Natural killer cell (primary cell): ENCODE results near the gene BCL6. TPM values are rescaled to one million over a fixed set of nuclear protein-coding genes. Genes with fewer than 3 reads are reported as not detected.

ENCODE experiments used
- ATAC-seq, 3 donors: fragments of 150-1000 bp in 2 of 3; fragments of 200-7000 bp in 1 of 3; cut with Tn5 transposase; 1 replicate in 1 of 3; 2 replicates in 2 of 3; pipeline ENCODE4 v1.10.0; 2021; ENCODE audit warnings: mild to moderate bottlenecking in 2 of 3, moderate library complexity in 2 of 3
- DNase-seq, 2 donors: peaks; one replicate each; pipeline versions ENCODE4 v3.0.0 to v3.0.0-alpha.2; 2013 to 2021; ENCODE audit warnings: mixed read lengths in 1 of 2
- H3K27ac ChIP-seq: one replicate; pipeline ENCODE4 v1.5.1; 2013; ENCODE audit warnings: mild to moderate bottlenecking, low read length
- H3K27me3 ChIP-seq: one replicate; pipeline ENCODE4 v1.6.1; 2013; ENCODE audit warnings: low read length; ENCODE audit not compliant: control insufficient read depth, insufficient read depth
- H3K36me3 ChIP-seq: one replicate; pipeline ENCODE4 v1.6.1; 2013; ENCODE audit warnings: low read length; ENCODE audit not compliant: control insufficient read depth, insufficient read depth
- H3K4me1 ChIP-seq: one replicate; pipeline ENCODE4 v1.6.1; 2013; ENCODE audit warnings: low read length; ENCODE audit not compliant: control insufficient read depth, insufficient read depth
- H3K4me3 ChIP-seq: one replicate; pipeline ENCODE4 v1.5.1; 2013; ENCODE audit warnings: low read length
- H3K9me3 ChIP-seq: one replicate; pipeline ENCODE4 v1.6.1; 2013; ENCODE audit warnings: low read length; ENCODE audit not compliant: control insufficient read depth, insufficient read depth
- H3K27ac Mint-ChIP-seq, 2 donors: one replicate each; pipeline ENCODE4 v1.8.0; 2022; ENCODE audit warnings: mild to moderate bottlenecking in 2 of 2, mixed read lengths in 2 of 2, moderate library complexity in 1 of 2
- H3K27me3 Mint-ChIP-seq, 2 donors: one replicate each; pipeline ENCODE4 v1.8.0; 2022; ENCODE audit warnings: low read depth in 2 of 2, mixed read lengths in 2 of 2
- H3K36me3 Mint-ChIP-seq: one replicate; pipeline ENCODE4 v1.8.0; 2022; ENCODE audit warnings: mixed read lengths
- H3K4me1 Mint-ChIP-seq, 2 donors: one replicate each; pipeline ENCODE4 v1.8.0; 2022; ENCODE audit warnings: mixed read lengths in 2 of 2
- H3K4me3 Mint-ChIP-seq: one replicate; pipeline ENCODE4 v1.8.0; 2022; ENCODE audit warnings: mild to moderate bottlenecking, moderate library complexity, mixed read lengths
- H3K9me3 Mint-ChIP-seq, 2 donors: one replicate each; pipeline ENCODE4 v1.8.0; 2022; ENCODE audit warnings: mixed read lengths in 2 of 2
- CTCF ChIP-seq: fragments of 200-600 bp; IDR thresholded peaks from one replicate; pipeline ENCODE4 v1.8.0; 2022; ENCODE audit warnings: antibody characterized with exemption
- WGBS: methylation state at CpG from one replicate; pipeline ENCODE4 v1.1.7; 2013; ENCODE audit warnings: missing lambda C conversion rate; ENCODE audit not compliant: insufficient coverage; 5-methylcytosine and 5-hydroxymethylcytosine counted together
- intact Hi-C: fragments of 100-400 bp; cut with micrococcal nuclease; formaldehyde crosslinking; loops from one replicate; pipeline ENCODE4 v1.14.2; 2022
- total RNA-seq, 4 donors: library from RNA; stranded (reverse); fragments of 120-200 nt in 1 of 4; gene quantifications; one replicate each; pipeline versions ENCODE4 v1.2.3 to v1.2.4, GENCODE V29; 2013 to 2022

The BCL6 gene
- total RNA-seq, 3 donors from 2014 or later (not counting 1 experiment from before 2014, with no cell fraction given), result 41.0 to 59.0 (median 45.2) TPM

- H3K36me3 Mint-ChIP-seq, result no peaks in the 10 kb centered on the region
- H3K27ac ChIP-seq, result no peak overlapping the region
- peaks cover 37% of the 10 kb centered on the region for H3K4me1 ChIP-seq
- peaks cover 33 to 36% of the 10 kb centered on the region in 2 donors for H3K4me1 Mint-ChIP-seq
- no peak for DNase-seq
- peaks cover 18% of the 10 kb centered on the region for H3K36me3 ChIP-seq
- peak overlapping the region; percentile 99 for H3K4me3 Mint-ChIP-seq
- H3K4me3 ChIP-seq, result no peak overlapping the region
- intact Hi-C loops, result no loop called here
- H3K9me3 ChIP-seq, result no peaks in the 10 kb centered on the region
- no peaks in the 10 kb centered on the region for H3K27me3 Mint-ChIP-seq
- H3K27me3 ChIP-seq, result no peaks in the 10 kb centered on the region
- no peak for TF ChIP-seq CTCF
- H3K9me3 Mint-ChIP-seq, result no peaks in the 10 kb centered on the region
- peak overlapping the region in 1 of 2 donors; percentile 100 for H3K27ac Mint-ChIP-seq
- WGBS, result 96% methylated on average over 2 of the region's 3 CpGs
- no peak for ATAC-seq
These were observed 9.4 kb downstream of the BCL6 start for GRCh38 chr3:187735837-187736236.

- H3K4me3 Mint-ChIP-seq, result peak overlapping the region; percentile 72
- TF ChIP-seq CTCF, result no peak
- 90% methylated on average over 3 of the region's 3 CpGs for WGBS
- H3K4me1 Mint-ChIP-seq, result peaks cover 28 to 31% of the 10 kb centered on the region in 2 donors
- Histone ChIP-seq H3K36me3 (peaks cover 22% of the 10 kb centered on the region), H3K9me3 (no peaks in the 10 kb centered on the region), H3K4me3 (no peak overlapping the region), H3K4me1 (peaks cover 33% of the 10 kb centered on the region), H3K27ac (no peak overlapping the region), H3K27me3 (no peaks in the 10 kb centered on the region)
- H3K27ac Mint-ChIP-seq, result peak overlapping the region in 1 of 2 donors; percentile 100
- intact Hi-C loops, result no loop called here
- no peaks in the 10 kb centered on the region for H3K27me3 Mint-ChIP-seq
- ATAC-seq (no peak), DNase-seq (no peak)
- H3K9me3 Mint-ChIP-seq, result no peaks in the 10 kb centered on the region
- H3K36me3 Mint-ChIP-seq, result no peaks in the 10 kb centered on the region
These were observed 9.9 kb downstream of the BCL6 start for GRCh38 chr3:187735383-187735782.

GRCh38 chr3:187734841-187735240 is 10.4 kb downstream of the BCL6 start:
- Mint-ChIP-seq H3K27ac (no peak overlapping the region), H3K36me3 (no peaks in the 10 kb centered on the region), H3K4me1 (peaks cover 26% of the 10 kb centered on the region in 2 donors), H3K4me3 (no peak overlapping the region), H3K9me3 (no peaks in the 10 kb centered on the region), H3K27me3 (no peaks in the 10 kb centered on the region)
- Histone ChIP-seq H3K4me3 (no peak overlapping the region), H3K27ac (no peak overlapping the region), H3K36me3 (peaks cover 27% of the 10 kb centered on the region), H3K27me3 (no peaks in the 10 kb centered on the region), H3K4me1 (peaks cover 28% of the 10 kb centered on the region), H3K9me3 (no peaks in the 10 kb centered on the region)
- no peak for TF ChIP-seq CTCF
- intact Hi-C loops, result no loop called here
- ATAC-seq, result no peak
- no peak for DNase-seq
- WGBS, result no CpG with 5 or more reads among the region's 3 CpGs

- H3K36me3 Mint-ChIP-seq, result no peaks in the 10 kb centered on the region
These were observed 11.9 kb downstream of the BCL6 start for GRCh38 chr3:187733371-187733770.

More at GRCh38 chr3:187733371-187733770, 11.9 kb downstream of the BCL6 start:
- intact Hi-C loops, result no loop called here
- Histone ChIP-seq H3K4me3 (no peak overlapping the region), H3K4me1 (peaks cover 15% of the 10 kb centered on the region), H3K27ac (no peak overlapping the region), H3K9me3 (no peaks in the 10 kb centered on the region), H3K27me3 (no peaks in the 10 kb centered on the region), H3K36me3 (peaks cover 42% of the 10 kb centered on the region)
- no peak for ATAC-seq
- no peak overlapping the region for H3K27ac Mint-ChIP-seq
- no peaks in the 10 kb centered on the region for H3K9me3 Mint-ChIP-seq
- H3K27me3 Mint-ChIP-seq, result no peaks in the 10 kb centered on the region
- WGBS, result 95% methylated on average over 11 of the region's 11 CpGs
- no peak for TF ChIP-seq CTCF
- H3K4me1 Mint-ChIP-seq, result peaks cover 11% of the 10 kb centered on the region in 2 donors
- H3K4me3 Mint-ChIP-seq, result no peak overlapping the region
- DNase-seq, result no peak
